DOHH2 (cell line): Measurements from ENCODE around the gene MTMR11.

Experiments
- H3F3A ChIP-seq: fragments of 200-600 bp; sonication (generic), shearing (Covaris generic); 2 replicates; pipeline ENCODE4 v1.6.0; 2016; ENCODE audit warnings: antibody characterized with exemption, mild to moderate bottlenecking; ENCODE audit not compliant: control insufficient read depth, insufficient read depth
- H3K27ac ChIP-seq: fragments of 200-600 bp; sonication (generic); 2 replicates; pipeline ENCODE4 v1.5.1; 2014; ENCODE audit warnings: low read depth, mild to moderate bottlenecking, low read length, moderate library complexity
- H3K27me3 ChIP-seq: fragments of 200-600 bp; sonication (generic); 2 replicates; pipeline ENCODE4 v1.6.1; 2014; ENCODE audit warnings: mild to moderate bottlenecking, low read length, mixed read lengths; ENCODE audit not compliant: control insufficient read depth
- H3K36me3 ChIP-seq: fragments of 200-600 bp; sonication (generic); 2 replicates; pipeline ENCODE4 v1.6.1; 2014; ENCODE audit warnings: mild to moderate bottlenecking, low read length, moderate library complexity, mixed read lengths; ENCODE audit not compliant: control insufficient read depth
- H3K4me1 ChIP-seq: fragments of 200-600 bp; sonication (generic); 2 replicates; pipeline ENCODE4 v1.6.1; 2014; ENCODE audit warnings: mild to moderate bottlenecking, low read length, mixed read lengths; ENCODE audit not compliant: control insufficient read depth
- H3K4me2 ChIP-seq: fragments of 200-600 bp; sonication (generic); 2 replicates; pipeline ENCODE4 v1.6.0; 2014; ENCODE audit warnings: mild to moderate bottlenecking, low read length, moderate library complexity
- H3K4me3 ChIP-seq: fragments of 200-600 bp; sonication (generic); 2 replicates; pipeline ENCODE4 v1.5.1; 2014; ENCODE audit warnings: mild to moderate bottlenecking, low read length, mixed read lengths
- H3K79me2 ChIP-seq: fragments of 200-600 bp; sonication (generic); 2 replicates; pipeline ENCODE4 v1.6.1; 2014; ENCODE audit warnings: mild to moderate bottlenecking, low read length, mixed read lengths; ENCODE audit not compliant: control insufficient read depth
- H3K9me2 ChIP-seq: fragments of 200-600 bp; sonication (generic); replicated peaks from 2 replicates; pipeline ENCODE4 v1.6.1; 2014; ENCODE audit warnings: mild to moderate bottlenecking, low read length, mixed read lengths; ENCODE audit not compliant: control insufficient read depth
- H3K9me3 ChIP-seq: fragments of 200-600 bp; sonication (generic); 2 replicates; pipeline ENCODE4 v1.6.1; 2014; ENCODE audit warnings: antibody characterized with exemption, low read length, mixed read lengths; ENCODE audit not compliant: control insufficient read depth, insufficient read depth
- H4K20me1 ChIP-seq: fragments of 200-600 bp; sonication (generic); 2 replicates; pipeline ENCODE4 v1.6.0; 2014; ENCODE audit warnings: low read depth, mild to moderate bottlenecking, antibody characterized with exemption, low read length, moderate library complexity; ENCODE audit not compliant: control insufficient read depth, insufficient read depth
- CTCF ChIP-seq: fragments of 200-600 bp; sonication (generic); IDR thresholded peaks from one replicate; pipeline ENCODE4 v1.5.1; 2014; ENCODE audit warnings: antibody characterized with exemption, mild to moderate bottlenecking, low read depth, low read length; ENCODE audit not compliant: poor library complexity, severe bottlenecking
- EZH2phosphoT487 ChIP-seq: fragments of 200-600 bp; sonication (generic); IDR thresholded peaks from 2 replicates; pipeline ENCODE4 v1.6.1; 2017; ENCODE audit warnings: borderline replicate concordance, mild to moderate bottlenecking, antibody characterized with exemption, low read length, moderate library complexity, mixed read lengths

The MTMR11 gene

GRCh38 chr1:149936170-149936991 lies at the start of gene MTMR11:
Gene MTMR11, minus strand, starts transcription at chr1:149936879. Its CDS starts 232 bp downstream, at chr1:149936647.
- no peaks in the 10 kb centered on the region for H4K20me1 ChIP-seq
- peaks cover 2% of the 10 kb centered on the region; the same call in 1 of the 2 replicates for H3K27me3 ChIP-seq
- H3K36me3 ChIP-seq, result no peaks in the 10 kb centered on the region
- peaks cover 7% of the 10 kb centered on the region for H3K4me1 ChIP-seq
- TF ChIP-seq EZH2phosphoT487 (no peak), CTCF (no peak)
- H3K79me2 ChIP-seq, result no peaks in the 10 kb centered on the region
- no peak within 1 kb of the TSS for H3K27ac ChIP-seq
- H3K9me2 ChIP-seq, result no peaks in the 10 kb centered on the region
- no peak within 1 kb of the TSS for H3K4me2 ChIP-seq
- H3K4me3 ChIP-seq, result no peak within 1 kb of the TSS
- 0 out of 2 replicates have a peak, but pooled peaks cover 2% of the 10 kb centered on the region for H3F3A ChIP-seq
- no peaks in the 10 kb centered on the region for H3K9me3 ChIP-seq

GRCh38 chr1:149979972-149980540 lies 43.4 kb upstream of the MTMR11 start:
- Histone ChIP-seq H3K4me3 (no peak overlapping the region), H3K4me1 (no peaks in the 10 kb centered on the region), H3K27ac (no peak overlapping the region), H3K9me3 (no peaks in the 10 kb centered on the region), H3K9me2 (no peaks in the 10 kb centered on the region), H3K27me3 (peaks cover 33% of the 10 kb centered on the region), H4K20me1 (no peaks in the 10 kb centered on the region; the same call in 1 of the 2 replicates), H3F3A (no peaks in the 10 kb centered on the region), H3K79me2 (no peaks in the 10 kb centered on the region), H3K4me2 (no peak overlapping the region), H3K36me3 (no peaks in the 10 kb centered on the region)
- TF ChIP-seq EZH2phosphoT487 (no peak), CTCF (no peak)

- no peaks in the 10 kb centered on the region for H3K79me2 ChIP-seq
These were observed 42.7 kb upstream of the MTMR11 start for GRCh38 chr1:149979245-149979971.

More at GRCh38 chr1:149979245-149979971, 42.7 kb upstream of the MTMR11 start:
- H3K9me3 ChIP-seq, result no peaks in the 10 kb centered on the region
- H3K4me1 ChIP-seq, result no peaks in the 10 kb centered on the region
- H3K4me2 ChIP-seq, result no peak overlapping the region
- H3K27me3 ChIP-seq, result peaks cover 27% of the 10 kb centered on the region
- H3F3A ChIP-seq, result no peaks in the 10 kb centered on the region
- H3K4me3 ChIP-seq, result no peak overlapping the region
- no peak overlapping the region for H3K27ac ChIP-seq
- no peaks in the 10 kb centered on the region for H3K9me2 ChIP-seq
- no peaks in the 10 kb centered on the region for H3K36me3 ChIP-seq
- no peaks in the 10 kb centered on the region; the same call in 1 of the 2 replicates for H4K20me1 ChIP-seq
- TF ChIP-seq EZH2phosphoT487 (no peak), CTCF (no peak)
